Osteoblast (primary cell): Measurements from ENCODE around the gene PRR7. TPM values are rescaled to one million over a fixed set of nuclear protein-coding genes. Genes with fewer than 3 reads are reported as not detected.
A peak's percentile ranks its signal among the peaks of the same experiment; 100 is the strongest.

Experiments used
- DNase-seq: peaks from one replicate; pipeline ENCODE4 v3.0.0; 2011; ENCODE audit warnings: low spot score, mixed read lengths; ENCODE audit not compliant: insufficient read length; ENCODE audit errors: missing footprints
- H2AFZ ChIP-seq: 2 replicates; pipeline ENCODE4 v1.6.0; 2011; ENCODE audit warnings: mild to moderate bottlenecking, low read length
- H3K27ac ChIP-seq: 2 replicates; pipeline ENCODE4 v1.5.1; 2011; ENCODE audit warnings: mild to moderate bottlenecking, low read depth, low read length, moderate library complexity
- H3K27me3 ChIP-seq: 2 replicates; pipeline ENCODE4 v1.6.0; 2012; ENCODE audit warnings: mild to moderate bottlenecking, control low read depth, inconsistent platforms, low read length, moderate library complexity; ENCODE audit not compliant: insufficient read depth
- H3K36me3 ChIP-seq: 2 replicates; pipeline ENCODE4 v1.5.1; 2011; ENCODE audit warnings: mild to moderate bottlenecking, low read length, control low read depth, moderate library complexity; ENCODE audit not compliant: insufficient read depth
- H3K4me1 ChIP-seq: 2 replicates; pipeline ENCODE4 v1.5.1; 2011; ENCODE audit warnings: mild to moderate bottlenecking, low read length, control low read depth, moderate library complexity; ENCODE audit not compliant: insufficient read depth
- H3K4me2 ChIP-seq: 2 replicates; pipeline ENCODE4 v1.6.0; 2011; ENCODE audit warnings: mild to moderate bottlenecking, low read length; ENCODE audit not compliant: insufficient read depth
- H3K4me3 ChIP-seq: fragments of 200-600 bp; sonication (generic); 3 replicates; pipeline ENCODE4 v1.5.1; 2012; ENCODE audit warnings: mild to moderate bottlenecking, low read length, inconsistent platforms; ENCODE audit not compliant: insufficient read depth
- H3K79me2 ChIP-seq: 2 replicates; pipeline ENCODE4 v1.6.0; 2012; ENCODE audit warnings: mild to moderate bottlenecking, low read length, control low read depth, inconsistent platforms; ENCODE audit not compliant: insufficient read depth
- H3K9me3 ChIP-seq: 2 replicates; pipeline ENCODE4 v1.5.1; 2011; ENCODE audit warnings: low read depth, low read length, control low read depth
- H4K20me1 ChIP-seq: 2 replicates; pipeline ENCODE4 v1.6.0; 2012; ENCODE audit warnings: mild to moderate bottlenecking, low read length, control low read depth; ENCODE audit not compliant: insufficient read depth
- total RNA-seq: library from RNA; depleted of rRNA; stranded (reverse); fragments of >200 nt; gene quantifications from 2 replicates; pipeline ENCODE4 v1.2.3, GENCODE V29; 2012
- TF ChIP-seq, protein P1 (sequence below): IDR thresholded peaks from 2 replicates; pipeline ENCODE4 v1.5.1; 2011; ENCODE audit warnings: mild to moderate bottlenecking, low read depth, low read length, moderate library complexity; ENCODE audit errors: extremely low read depth

The PRR7 gene
- total RNA-seq, 1 donor, result 12.7 TPM

GRCh38 chr5:177433658-177434217 lies 12.9 kb upstream of the PRR7 start:
- Histone ChIP-seq H2AFZ (no peak overlapping the region), H3K4me2 (no peak overlapping the region), H3K4me1 (no peaks in the 10 kb centered on the region), H3K27me3 (no peaks in the 10 kb centered on the region), H3K9me3 (no peaks in the 10 kb centered on the region), H4K20me1 (peaks cover 8% of the 10 kb centered on the region), H3K27ac (no peak overlapping the region), H3K36me3 (peaks cover 24% of the 10 kb centered on the region), H3K79me2 (peaks cover 10% of the 10 kb centered on the region), H3K4me3 (no peak overlapping the region)
- TF ChIP-seq, protein P1, sequence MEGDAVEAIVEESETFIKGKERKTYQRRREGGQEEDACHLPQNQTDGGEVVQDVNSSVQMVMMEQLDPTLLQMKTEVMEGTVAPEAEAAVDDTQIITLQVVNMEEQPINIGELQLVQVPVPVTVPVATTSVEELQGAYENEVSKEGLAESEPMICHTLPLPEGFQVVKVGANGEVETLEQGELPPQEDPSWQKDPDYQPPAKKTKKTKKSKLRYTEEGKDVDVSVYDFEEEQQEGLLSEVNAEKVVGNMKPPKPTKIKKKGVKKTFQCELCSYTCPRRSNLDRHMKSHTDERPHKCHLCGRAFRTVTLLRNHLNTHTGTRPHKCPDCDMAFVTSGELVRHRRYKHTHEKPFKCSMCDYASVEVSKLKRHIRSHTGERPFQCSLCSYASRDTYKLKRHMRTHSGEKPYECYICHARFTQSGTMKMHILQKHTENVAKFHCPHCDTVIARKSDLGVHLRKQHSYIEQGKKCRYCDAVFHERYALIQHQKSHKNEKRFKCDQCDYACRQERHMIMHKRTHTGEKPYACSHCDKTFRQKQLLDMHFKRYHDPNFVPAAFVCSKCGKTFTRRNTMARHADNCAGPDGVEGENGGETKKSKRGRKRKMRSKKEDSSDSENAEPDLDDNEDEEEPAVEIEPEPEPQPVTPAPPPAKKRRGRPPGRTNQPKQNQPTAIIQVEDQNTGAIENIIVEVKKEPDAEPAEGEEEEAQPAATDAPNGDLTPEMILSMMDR, result no peak
- peak; percentile 48 for DNase-seq

GRCh38 chr5:177434437-177434836 lies 12.2 kb upstream of the PRR7 start:
- Histone ChIP-seq H3K36me3 (peaks cover 24% of the 10 kb centered on the region), H3K27me3 (no peaks in the 10 kb centered on the region)
- TF ChIP-seq, protein P1, result no peak

GRCh38 chr5:177434942-177435738 lies 11.5 kb upstream of the PRR7 start:
- no peak overlapping the region for H2AFZ ChIP-seq
- DNase-seq, result peak; percentile 54
- TF ChIP-seq, protein P1, result no peak
- no peak overlapping the region for H3K27ac ChIP-seq
- H3K79me2 ChIP-seq, result no peaks in the 10 kb centered on the region
- H3K4me2 ChIP-seq, result no peak overlapping the region
- peaks cover 24% of the 10 kb centered on the region for H3K36me3 ChIP-seq
- H3K4me3 ChIP-seq, result no peak overlapping the region
- no peaks in the 10 kb centered on the region for H3K4me1 ChIP-seq
- H3K9me3 ChIP-seq, result no peaks in the 10 kb centered on the region
- no peaks in the 10 kb centered on the region for H3K27me3 ChIP-seq
- H4K20me1 ChIP-seq, result peaks cover 2% of the 10 kb centered on the region

More at GRCh38 chr5:177434437-177434836, 12.2 kb upstream of the PRR7 start:
- Histone ChIP-seq H2AFZ (no peak overlapping the region), H3K27ac (no peak overlapping the region), H4K20me1 (peaks cover 7% of the 10 kb centered on the region), H3K9me3 (no peaks in the 10 kb centered on the region), H3K4me3 (no peak overlapping the region), H3K79me2 (peaks cover 3% of the 10 kb centered on the region), H3K4me1 (no peaks in the 10 kb centered on the region), H3K4me2 (no peak overlapping the region)
- DNase-seq, result peak; percentile 80

GRCh38 chr5:177435847-177436536 lies 10.6 kb upstream of the PRR7 start:
- H3K4me2 ChIP-seq, result no peak overlapping the region
- no peaks in the 10 kb centered on the region for H3K79me2 ChIP-seq
- H3K4me3 ChIP-seq, result no peak overlapping the region
- no peak overlapping the region for H3K27ac ChIP-seq
- no peaks in the 10 kb centered on the region for H3K27me3 ChIP-seq
- peaks cover 27% of the 10 kb centered on the region for H3K36me3 ChIP-seq
- peak; percentile 68 for DNase-seq
- no peaks in the 10 kb centered on the region for H4K20me1 ChIP-seq
- H3K9me3 ChIP-seq, result no peaks in the 10 kb centered on the region
- no peaks in the 10 kb centered on the region for H3K4me1 ChIP-seq
- no peak overlapping the region for H2AFZ ChIP-seq
- TF ChIP-seq, protein P1, result no peak
